LHCN-M2 (cell line): ENCODE measurements around the gene SRBD1. TPM values are rescaled to one million over a fixed set of nuclear protein-coding genes. Genes with fewer than 3 reads are reported as not detected.

Source experiments
- DNase-seq: peaks from one replicate; pipeline ENCODE4 v3.0.0-alpha.2; 2012; ENCODE audit warnings: low read depth
- total RNA-seq: library from RNA; depleted of rRNA; stranded (reverse); fragments of >200 nt; gene quantifications from 2 replicates; pipeline ENCODE4 v1.2.3, GENCODE V29; 2014; rRNA removed

The SRBD1 gene
- total RNA-seq, 1 experiment from 2014 or later: 22.7 TPM

- DNase-seq: peak; percentile 81
These were observed 230.8 kb downstream of the SRBD1 start for GRCh38 chr2:45380131-45380836.

GRCh38 chr2:45379399-45380087, 231.5 kb downstream of the SRBD1 start:
- no peak for DNase-seq

GRCh38 chr2:45373534-45373933, 237.5 kb downstream of the SRBD1 start:
- no peak for DNase-seq

GRCh38 chr2:45370369-45370768, 240.7 kb downstream of the SRBD1 start:
- no peak for DNase-seq

GRCh38 chr2:45368792-45369191, 242.3 kb downstream of the SRBD1 start:
- no peak for DNase-seq

- DNase-seq: no peak
These were observed 249.4 kb downstream of the SRBD1 start for GRCh38 chr2:45361666-45362065.

- no peak for DNase-seq
These were observed 256.3 kb downstream of the SRBD1 start for GRCh38 chr2:45354776-45355175.

- peak; percentile 99 for DNase-seq
These were observed 257.2 kb downstream of the SRBD1 start for GRCh38 chr2:45353879-45354278.

GRCh38 chr2:45352506-45352905, 258.6 kb downstream of the SRBD1 start:
- DNase-seq: no peak

GRCh38 chr2:45345331-45346234, 265.5 kb downstream of the SRBD1 start:
- peak; percentile 21 for DNase-seq

GRCh38 chr2:45344502-45344901, 266.6 kb downstream of the SRBD1 start:
- no peak for DNase-seq

- DNase-seq: no peak
These were observed 267.0 kb downstream of the SRBD1 start for GRCh38 chr2:45344071-45344470.

- no peak for DNase-seq
These were observed 267.6 kb downstream of the SRBD1 start for GRCh38 chr2:45343251-45344017.

- DNase-seq: no peak
These were observed 270.7 kb downstream of the SRBD1 start for GRCh38 chr2:45340318-45340717.

GRCh38 chr2:45339253-45339652, 271.8 kb downstream of the SRBD1 start:
- DNase-seq: no peak

Other genes with a start within 250 kb of the SRBD1 start
- gene PRKCE, start 40.4 kb upstream of the SRBD1 start, total RNA-seq: 5.8 and 6.0 TPM in 2 replicates